Activated T-helper 9 cell treated with anti-CD3 and anti-CD28 coated beads, Interleukin-2, amount 50 U/mL, for 16 hours (primary cell): ENCODE data around the gene QSOX2.

Experiments used
- DNase-seq: peaks from one replicate; pipeline ENCODE4 v3.0.0-alpha.2; 2020; ENCODE audit warnings: low read depth

The QSOX2 gene

GRCh38 chr9:136252281-136252680, 6.7 kb upstream of the QSOX2 start:
- no peak for DNase-seq

GRCh38 chr9:136251264-136252115, 5.9 kb upstream of the QSOX2 start:
- no peak for DNase-seq

- no peak for DNase-seq
Observed at GRCh38 chr9:136250676-136251075, 5.1 kb upstream of the QSOX2 start.

- no peak for DNase-seq
Observed at GRCh38 chr9:136249877-136250559, 4.4 kb upstream of the QSOX2 start.

GRCh38 chr9:136248951-136249876, 3.6 kb upstream of the QSOX2 start:
- no peak for DNase-seq

- no peak for DNase-seq
Observed at GRCh38 chr9:136247947-136248637, 2.5 kb upstream of the QSOX2 start.

GRCh38 chr9:136247551-136247916, 1.9 kb upstream of the QSOX2 start:
- no peak for DNase-seq

GRCh38 chr9:136246849-136247550, 1.4 kb upstream of the QSOX2 start:
- no peak for DNase-seq

GRCh38 chr9:136244969-136245218, 718 bp downstream of the QSOX2 start:
- no peak for DNase-seq

- DNase-seq = peak; percentile 52
Observed at GRCh38 chr9:136244122-136244968, 1.3 kb downstream of the QSOX2 start.

GRCh38 chr9:136243631-136244030, 2.0 kb downstream of the QSOX2 start:
- DNase-seq = no peak

- DNase-seq = no peak
Observed at GRCh38 chr9:136242918-136243525, 2.6 kb downstream of the QSOX2 start.

GRCh38 chr9:136242248-136242647, 3.4 kb downstream of the QSOX2 start:
- DNase-seq = no peak

- no peak for DNase-seq
Observed at GRCh38 chr9:136241542-136241941, 4.1 kb downstream of the QSOX2 start.

- DNase-seq = no peak
Observed at GRCh38 chr9:136240941-136241340, 4.7 kb downstream of the QSOX2 start.

GRCh38 chr9:136239983-136240330, 5.7 kb downstream of the QSOX2 start:
- no peak for DNase-seq

- no peak for DNase-seq
Observed at GRCh38 chr9:136239135-136239982, 6.3 kb downstream of the QSOX2 start.

GRCh38 chr9:136238342-136238732, 7.3 kb downstream of the QSOX2 start:
- DNase-seq = no peak
